ENCODE measurements around the gene MLX. TPM values are rescaled to one million over a fixed set of nuclear protein-coding genes. Genes with fewer than 3 reads are reported as not detected.
"Not testable (repeated sequence)": the region's sequence is repeated elsewhere in the genome, so short reads cannot be mapped to it uniquely, and the experiment has no call there.

The MLX gene
- total RNA-seq, 1 donor from 2014 or later: 50.6 TPM

DNA sequence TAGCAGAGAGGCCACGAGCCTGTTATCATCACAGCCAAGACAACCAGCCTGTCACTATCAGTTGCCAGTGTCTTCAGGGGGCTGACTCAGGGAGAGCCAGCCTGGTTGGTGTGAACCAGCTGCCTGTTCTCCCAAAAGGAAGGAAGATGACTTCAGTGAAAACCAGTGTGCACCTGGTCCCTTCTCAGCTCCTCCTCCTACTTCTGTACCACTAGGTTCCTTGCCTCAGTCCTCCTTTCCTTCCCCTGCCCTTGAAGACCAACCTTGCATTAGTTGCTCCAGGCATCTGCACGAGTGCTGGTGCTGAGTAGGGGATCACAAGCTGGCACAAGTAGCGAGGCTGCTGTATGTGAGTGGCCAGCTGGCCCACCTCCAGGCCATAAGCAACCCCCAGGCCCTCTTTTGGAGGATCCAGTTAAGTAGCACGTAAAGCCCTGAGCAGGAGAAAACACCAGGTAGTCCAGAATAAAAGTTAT lies 51.1 kb downstream of the MLX start:
- no peak for DNase-seq (ENCODE audit: low spot score)

DNA sequence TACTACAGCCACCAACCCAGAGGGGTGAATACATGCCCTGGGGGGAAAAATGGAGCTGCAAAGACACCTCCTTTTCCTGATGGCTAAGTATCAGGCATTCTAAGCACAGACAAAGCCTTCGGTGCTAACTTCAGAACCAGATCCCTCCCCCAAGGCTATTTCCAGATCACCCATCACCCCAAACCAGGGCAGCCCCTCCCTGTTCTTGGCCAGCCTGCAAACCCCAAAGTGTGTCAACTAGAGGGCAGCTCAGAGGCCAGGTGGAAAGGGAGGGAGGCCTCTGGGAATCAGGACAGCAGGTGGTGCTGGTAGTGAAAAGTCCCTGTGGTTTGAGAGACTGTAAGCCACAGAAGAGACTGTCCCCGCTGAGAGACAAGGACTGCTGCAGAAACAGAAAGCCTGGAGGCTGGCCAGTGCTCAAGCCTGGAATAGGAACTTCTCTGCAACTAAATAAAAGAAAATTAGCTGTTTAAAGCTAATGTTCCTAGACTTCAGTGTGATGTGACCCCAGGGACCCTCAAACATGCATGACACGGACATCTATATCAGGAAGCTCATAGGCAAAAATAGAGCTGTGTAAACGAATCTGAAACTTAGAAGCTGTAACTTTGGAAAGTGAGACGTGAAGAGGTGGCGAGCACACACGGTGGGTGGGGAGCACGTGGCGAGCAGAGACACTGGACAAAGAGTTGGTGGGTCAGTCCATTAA lies 51.7 kb downstream of the MLX start:
- DNase-seq (ENCODE audit: low spot score): no peak

DNA sequence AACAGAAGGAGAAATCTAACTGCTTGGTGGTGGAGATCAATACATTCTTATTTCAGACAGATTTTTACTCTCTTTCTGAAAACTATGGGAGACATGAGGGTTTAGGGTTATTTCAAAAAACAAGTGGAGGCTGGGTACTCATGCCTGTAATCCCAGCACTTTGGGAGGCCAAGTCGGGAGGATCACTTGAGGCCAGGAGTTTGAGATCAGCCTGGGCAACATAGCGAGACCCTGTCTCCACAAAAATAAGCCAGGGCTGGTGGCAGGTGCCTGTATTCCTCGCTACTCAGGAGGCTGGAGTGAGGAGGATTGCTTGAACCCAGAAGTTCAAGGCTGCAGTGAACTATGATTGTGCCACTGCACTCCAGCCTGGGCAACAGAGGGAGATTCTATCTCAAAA lies 55.1 kb downstream of the MLX start:
- not testable (repeated sequence) for DNase-seq (ENCODE audit: low spot score)

Other genes with a start within 250 kb of the MLX start
- 353 TPM for gene STAT3, start 178.7 kb upstream of the MLX start, total RNA-seq
- 681 TPM for gene CAVIN1, start 143.8 kb upstream of the MLX start, total RNA-seq
- gene ATP6V0A1, start 108.2 kb upstream of the MLX start, total RNA-seq: 84.1 TPM
- 58.7 TPM for gene NAGLU, start 30.9 kb upstream of the MLX start, total RNA-seq
- gene HSD17B1, start 14.2 kb upstream of the MLX start, total RNA-seq: 3.2 TPM
- 57.3 TPM for gene COASY, start 5.0 kb upstream of the MLX start, total RNA-seq
- 2.2 TPM for gene PSMC3IP, start 10.6 kb downstream of the MLX start, total RNA-seq
- 63.9 TPM for gene RETREG3, start 42.3 kb downstream of the MLX start, total RNA-seq
- 45.2 TPM for gene TUBG1, start 42.6 kb downstream of the MLX start, total RNA-seq
- gene TUBG2, start 92.2 kb downstream of the MLX start, total RNA-seq: 17.6 TPM
- gene PLEKHH3, start 109.9 kb downstream of the MLX start, total RNA-seq: 16.8 TPM
- gene CCR10, start 114.7 kb downstream of the MLX start, total RNA-seq: 1.2 TPM
- 3.7 TPM for gene CNTNAP1, start 115.4 kb downstream of the MLX start, total RNA-seq
- gene EZH1, start 177.9 kb downstream of the MLX start, total RNA-seq: 50.5 TPM
- 58.2 TPM for gene RAMP2, start 194.1 kb downstream of the MLX start, total RNA-seq
- gene VPS25, start 206.3 kb downstream of the MLX start, total RNA-seq: 41.1 TPM
- not detected for gene WNK4, start 213.5 kb downstream of the MLX start, total RNA-seq
- gene COA3, start 231.6 kb downstream of the MLX start, total RNA-seq: 56.7 TPM
- gene CNTD1, start 231.8 kb downstream of the MLX start, total RNA-seq: not detected

All from mesenteric fat pad (tissue), 1 donor.